Thyroid gland (tissue), 4 donors: ENCODE results near the gene AFAP1L1.

Experiments
- CTCF ChIP-seq, 6 experiments: fragments of 200-600 bp in 3 of 6; fragments of 450-650 bp in 3 of 6; sonication (generic) in 3 of 6; IDR thresholded peaks; one replicate each; pipeline ENCODE4 v1.5.1; 2016 to 2019; ENCODE audit warnings: antibody characterized with exemption in 6 of 6, mild to moderate bottlenecking in 2 of 6, inconsistent platforms in 1 of 6, moderate library complexity in 1 of 6
- POLR2A ChIP-seq, 2 donors: fragments of 450-650 bp; IDR thresholded peaks; one replicate each; pipeline ENCODE4 v1.6.1; 2017; ENCODE audit warnings: antibody characterized with exemption in 2 of 2, mild to moderate bottlenecking in 2 of 2, moderate library complexity in 1 of 2

GRCh38 chr5:149294872-149295829 lies 23.5 kb downstream of the AFAP1L1 start:
- TF ChIP-seq CTCF (IDR thresholded peaks at IDR 0.05) (no peak), POLR2A (IDR thresholded peaks at IDR 0.05) (no peak)
